A673 (cell line): Measurements from ENCODE around the gene UGT2A1.

Source experiments
- CTCF ChIP-seq: fragments of 300-800, 200-600 bp; sonication (generic); conservative IDR thresholded peaks from 2 replicates; pipeline ENCODE4 v1.5.1; 2017; ENCODE audit warnings: low read depth, mild to moderate bottlenecking, antibody characterized with exemption, low read length, moderate library complexity, mixed read lengths
- EZH2 ChIP-seq: fragments of 200-600 bp; sonication (generic); IDR thresholded peaks from 2 replicates; pipeline ENCODE4 v1.6.1; 2017; ENCODE audit warnings: borderline replicate concordance, low read depth, mild to moderate bottlenecking, mixed read lengths, antibody characterized with exemption, low read length; ENCODE audit not compliant: poor library complexity, severe bottlenecking

GRCh38 chr4:69600013-69600412, 53.0 kb downstream of the UGT2A1 start:
- no peak for TF ChIP-seq CTCF
- TF ChIP-seq EZH2 = no peak
